Upper lobe of left lung (tissue), 4 donors: Measurements from ENCODE around the gene LAMB2.

ENCODE experiments used
- POLR2A ChIP-seq, 4 donors: fragments of 450-650 bp; IDR thresholded peaks; one replicate each; pipeline ENCODE4 v1.5.1; 2016 to 2017; ENCODE audit warnings: antibody characterized with exemption in 4 of 4, mild to moderate bottlenecking in 2 of 4
- TF ChIP-seq, protein P1 (sequence below), 6 experiments: fragments of 450-650 bp in 4 of 6; fragments of 200-600 bp in 2 of 6; sonication (generic) in 2 of 6; IDR thresholded peaks; one replicate each; pipeline ENCODE4 v1.5.1; 2016 to 2019; ENCODE audit warnings: antibody characterized with exemption in 6 of 6

DNA sequence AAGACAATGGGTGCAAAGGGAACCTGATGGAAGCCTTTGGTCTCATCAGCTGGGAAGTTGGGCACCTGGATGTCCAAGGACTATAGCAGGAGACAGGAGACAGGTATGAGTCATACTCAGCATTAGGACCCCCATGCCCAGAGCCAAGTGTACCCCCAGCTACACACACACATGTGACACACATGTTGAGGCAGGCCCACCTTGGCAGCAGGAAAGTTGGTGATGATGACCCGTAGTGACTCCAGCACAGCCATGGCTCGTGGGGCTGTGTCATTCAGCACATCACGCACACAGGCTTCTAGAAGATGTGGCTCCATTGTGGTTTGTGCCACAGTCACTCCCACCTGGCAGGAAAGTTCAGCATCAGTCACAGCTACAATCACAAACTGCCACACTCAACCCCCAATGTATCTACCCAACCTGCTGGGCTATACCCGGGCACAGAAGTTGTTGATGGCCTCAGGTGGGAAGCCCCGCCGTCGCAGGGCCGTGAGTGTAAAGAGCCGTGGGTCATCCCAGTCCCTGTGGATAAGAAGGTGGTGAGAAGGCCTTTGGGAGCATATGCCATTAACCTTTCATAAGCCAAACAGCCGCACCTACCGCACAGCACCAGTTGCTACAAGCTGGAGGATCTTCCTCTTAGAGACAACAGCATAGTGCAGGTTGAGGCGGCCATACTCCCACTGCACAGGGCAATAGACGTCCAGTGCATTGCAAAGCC is 33.8 kb downstream of the LAMB2 start:
- TF ChIP-seq POLR2A (IDR thresholded peaks at IDR 0.05), result no peak
- TF ChIP-seq, protein P1, sequence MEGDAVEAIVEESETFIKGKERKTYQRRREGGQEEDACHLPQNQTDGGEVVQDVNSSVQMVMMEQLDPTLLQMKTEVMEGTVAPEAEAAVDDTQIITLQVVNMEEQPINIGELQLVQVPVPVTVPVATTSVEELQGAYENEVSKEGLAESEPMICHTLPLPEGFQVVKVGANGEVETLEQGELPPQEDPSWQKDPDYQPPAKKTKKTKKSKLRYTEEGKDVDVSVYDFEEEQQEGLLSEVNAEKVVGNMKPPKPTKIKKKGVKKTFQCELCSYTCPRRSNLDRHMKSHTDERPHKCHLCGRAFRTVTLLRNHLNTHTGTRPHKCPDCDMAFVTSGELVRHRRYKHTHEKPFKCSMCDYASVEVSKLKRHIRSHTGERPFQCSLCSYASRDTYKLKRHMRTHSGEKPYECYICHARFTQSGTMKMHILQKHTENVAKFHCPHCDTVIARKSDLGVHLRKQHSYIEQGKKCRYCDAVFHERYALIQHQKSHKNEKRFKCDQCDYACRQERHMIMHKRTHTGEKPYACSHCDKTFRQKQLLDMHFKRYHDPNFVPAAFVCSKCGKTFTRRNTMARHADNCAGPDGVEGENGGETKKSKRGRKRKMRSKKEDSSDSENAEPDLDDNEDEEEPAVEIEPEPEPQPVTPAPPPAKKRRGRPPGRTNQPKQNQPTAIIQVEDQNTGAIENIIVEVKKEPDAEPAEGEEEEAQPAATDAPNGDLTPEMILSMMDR (IDR thresholded peaks at IDR 0.05), result no peak
